Choroid plexus epithelial cell (primary cell): ENCODE measurements around the gene CABP1.

ENCODE experiments used
- DNase-seq: peaks from one replicate; pipeline ENCODE4 v3.0.0-alpha.2; 2010; ENCODE audit warnings: low read depth
- H3K4me3 ChIP-seq: 2 replicates; pipeline ENCODE4 v1.5.1; 2011; ENCODE audit warnings: low read depth, mild to moderate bottlenecking, control low read depth, low read length, moderate library complexity
- TF ChIP-seq, protein P1 (sequence below): conservative IDR thresholded peaks from 2 replicates; pipeline ENCODE4 v1.5.1; 2011; ENCODE audit warnings: low read depth, mild to moderate bottlenecking, control low read depth, inconsistent platforms, low read length, moderate library complexity

The CABP1 gene

DNA sequence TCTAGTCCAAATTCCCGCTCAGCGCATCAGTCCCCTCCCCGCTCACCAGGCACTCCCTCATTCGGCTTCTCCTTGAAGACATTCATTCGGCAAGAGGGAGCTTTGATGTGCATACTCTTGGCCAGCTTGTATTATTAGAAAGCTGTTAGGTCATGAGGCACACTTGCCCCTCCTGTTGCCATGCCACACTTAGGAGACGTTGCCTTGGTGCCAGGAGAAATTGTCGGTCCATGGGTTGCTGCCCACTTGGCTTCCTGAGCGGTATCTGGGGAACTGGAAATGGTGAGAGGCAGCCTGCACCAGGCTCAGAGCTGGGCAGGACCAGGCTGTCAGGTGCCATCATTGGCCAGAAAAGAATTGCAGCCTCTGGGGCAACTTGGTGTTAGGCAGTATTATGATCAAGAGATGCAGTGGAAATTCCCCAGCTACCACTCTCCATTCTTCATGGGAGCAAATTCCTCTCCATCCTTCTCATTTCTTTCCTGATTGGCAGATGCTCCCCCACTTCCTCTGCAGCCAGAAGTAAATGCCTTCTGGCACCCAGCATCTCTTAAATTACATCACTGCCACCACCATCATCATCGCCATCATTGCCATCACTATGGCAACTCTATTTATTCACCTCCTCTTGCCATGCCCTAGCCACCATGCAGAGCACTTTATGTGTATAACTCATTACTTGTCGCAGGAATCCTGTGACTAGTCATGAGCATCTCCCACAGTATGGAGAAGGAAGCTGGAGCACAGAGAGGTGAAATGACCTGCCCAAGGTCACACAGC is 12.4 kb downstream of the CABP1 start:
- TF ChIP-seq, protein P1, sequence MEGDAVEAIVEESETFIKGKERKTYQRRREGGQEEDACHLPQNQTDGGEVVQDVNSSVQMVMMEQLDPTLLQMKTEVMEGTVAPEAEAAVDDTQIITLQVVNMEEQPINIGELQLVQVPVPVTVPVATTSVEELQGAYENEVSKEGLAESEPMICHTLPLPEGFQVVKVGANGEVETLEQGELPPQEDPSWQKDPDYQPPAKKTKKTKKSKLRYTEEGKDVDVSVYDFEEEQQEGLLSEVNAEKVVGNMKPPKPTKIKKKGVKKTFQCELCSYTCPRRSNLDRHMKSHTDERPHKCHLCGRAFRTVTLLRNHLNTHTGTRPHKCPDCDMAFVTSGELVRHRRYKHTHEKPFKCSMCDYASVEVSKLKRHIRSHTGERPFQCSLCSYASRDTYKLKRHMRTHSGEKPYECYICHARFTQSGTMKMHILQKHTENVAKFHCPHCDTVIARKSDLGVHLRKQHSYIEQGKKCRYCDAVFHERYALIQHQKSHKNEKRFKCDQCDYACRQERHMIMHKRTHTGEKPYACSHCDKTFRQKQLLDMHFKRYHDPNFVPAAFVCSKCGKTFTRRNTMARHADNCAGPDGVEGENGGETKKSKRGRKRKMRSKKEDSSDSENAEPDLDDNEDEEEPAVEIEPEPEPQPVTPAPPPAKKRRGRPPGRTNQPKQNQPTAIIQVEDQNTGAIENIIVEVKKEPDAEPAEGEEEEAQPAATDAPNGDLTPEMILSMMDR, result no peak
- H3K4me3 ChIP-seq, result no peak overlapping the region
- DNase-seq, result no peak

DNA sequence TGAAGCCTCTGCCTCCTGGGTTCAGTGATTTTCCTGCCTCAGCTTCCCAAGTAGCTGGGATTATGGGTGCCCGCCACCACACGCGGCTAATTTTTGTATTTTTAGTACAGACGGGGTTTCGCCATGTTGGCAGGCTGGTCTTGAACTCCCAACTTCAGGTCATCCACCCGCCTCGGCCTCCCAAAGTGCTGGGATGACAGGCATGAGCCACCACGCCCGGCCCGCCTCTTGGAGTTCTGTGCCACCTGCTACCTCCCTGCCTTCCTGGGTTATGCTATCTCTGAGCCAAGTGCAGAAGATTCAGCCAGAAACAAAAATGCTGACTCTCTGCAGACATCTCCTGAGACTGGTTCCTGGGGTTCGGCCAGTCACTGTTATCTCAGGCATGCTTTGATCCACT is 13.2 kb downstream of the CABP1 start:
- no peak overlapping the region for H3K4me3 ChIP-seq
- DNase-seq, result no peak
- TF ChIP-seq, protein P1, result no peak

DNA sequence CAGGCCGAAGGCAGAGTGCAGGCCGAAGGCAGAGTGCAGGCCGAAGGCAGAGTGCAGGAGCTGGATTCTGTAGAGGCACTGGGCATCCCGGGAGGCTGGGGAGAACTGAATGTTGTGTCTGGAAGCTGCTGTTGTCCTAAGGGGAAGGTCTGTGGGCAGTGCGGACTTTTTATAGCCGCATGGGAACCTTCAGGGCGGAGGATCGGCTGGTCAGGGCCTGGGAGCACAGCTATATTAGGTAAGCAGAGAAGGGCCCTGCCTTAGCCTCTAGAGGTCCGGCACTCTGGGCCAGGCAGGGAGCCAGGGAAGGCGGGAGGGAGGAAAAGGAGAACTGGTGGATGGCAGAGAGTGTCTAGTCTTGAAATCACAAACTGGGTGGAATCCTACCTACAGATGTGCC is 14.2 kb downstream of the CABP1 start:
- no peak overlapping the region for H3K4me3 ChIP-seq
- TF ChIP-seq, protein P1, result no peak
- no peak for DNase-seq

DNA sequence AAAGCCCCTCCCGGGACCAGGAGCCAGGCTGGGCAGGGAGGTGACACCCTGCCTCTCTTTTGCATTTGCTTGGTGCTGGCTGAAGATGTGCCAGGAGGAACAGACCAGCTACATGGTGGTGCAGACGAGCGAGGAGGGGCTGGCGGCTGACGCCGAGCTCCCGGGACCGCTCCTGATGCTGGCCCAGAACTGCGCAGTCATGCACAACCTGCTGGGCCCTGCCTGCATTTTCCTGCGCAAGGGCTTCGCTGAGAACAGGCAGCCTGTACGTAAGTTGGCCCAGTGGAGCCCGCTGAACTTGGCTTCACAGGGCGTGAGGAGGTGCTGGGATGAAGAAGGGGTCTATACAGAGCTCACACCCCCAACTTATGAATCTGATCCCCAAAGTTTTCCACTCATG is 15.6 kb downstream of the CABP1 start:
- TF ChIP-seq, protein P1, result no peak
- DNase-seq, result no peak

DNA sequence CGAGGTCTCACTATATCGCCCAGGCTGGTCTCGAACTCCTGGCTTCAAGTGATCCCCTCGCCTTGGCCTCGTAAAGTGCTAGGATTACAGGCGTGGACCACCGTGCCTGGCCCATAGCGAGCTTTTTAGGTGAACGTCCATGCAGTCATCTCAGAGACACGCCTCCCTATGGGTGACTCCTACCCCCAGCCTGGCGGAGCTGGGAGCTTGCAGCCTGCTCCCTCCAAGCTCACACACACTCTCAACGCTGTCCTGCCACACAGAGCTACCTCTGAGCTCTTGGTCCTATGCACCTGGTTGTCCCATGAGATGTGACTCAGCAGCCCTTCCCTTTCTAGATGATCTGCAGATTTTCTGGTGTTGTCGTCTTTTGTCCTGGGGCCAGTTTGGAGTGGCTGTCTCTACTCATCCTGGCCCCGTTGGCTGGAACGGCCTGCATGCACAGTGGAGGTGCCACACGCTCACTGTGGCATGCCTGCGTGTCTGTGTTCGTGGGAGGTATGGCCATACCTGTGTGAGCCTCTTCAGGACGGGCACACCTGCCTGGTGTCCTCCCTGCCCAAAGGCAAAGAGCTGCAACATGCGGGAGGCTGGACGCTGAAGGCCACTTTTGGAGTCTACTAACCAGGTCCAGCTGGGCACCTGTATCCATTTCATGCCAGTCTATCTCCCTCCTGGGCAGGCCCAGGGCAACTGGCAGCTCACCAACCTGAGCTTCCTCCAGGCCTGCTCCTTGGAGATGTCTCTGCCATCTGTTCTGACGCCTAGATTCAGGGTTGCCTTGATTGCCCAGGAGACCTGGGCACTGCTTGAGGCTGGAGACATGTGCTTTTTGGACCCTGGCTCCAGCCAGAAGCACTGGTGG is 18.1 kb downstream of the CABP1 start:
- TF ChIP-seq, protein P1, result no peak
- no peak for DNase-seq
- no peak overlapping the region for H3K4me3 ChIP-seq

More for the DNA sequence above, 15.6 kb downstream of the CABP1 start:
- H3K4me3 ChIP-seq, result no peak overlapping the region

DNA sequence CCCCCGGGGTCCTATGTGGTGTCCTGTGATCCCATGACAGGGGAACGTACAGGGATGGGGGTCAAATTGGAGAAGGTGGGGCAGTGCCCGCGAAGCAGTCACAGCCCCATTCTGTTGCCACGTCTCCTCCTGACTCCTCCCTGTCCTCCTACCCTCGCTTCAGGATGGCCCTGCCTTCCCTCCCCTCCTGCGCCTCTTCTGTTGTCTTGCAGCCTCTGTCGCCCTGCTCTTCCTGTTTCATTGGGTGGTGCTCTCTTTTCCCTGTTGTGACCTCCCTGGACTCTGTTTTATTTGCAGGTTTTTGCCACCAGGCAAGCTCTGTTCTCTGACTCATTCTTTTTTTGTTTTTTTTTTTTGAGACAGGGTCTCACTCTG is 18.7 kb downstream of the CABP1 start:
- DNase-seq, result no peak
- H3K4me3 ChIP-seq, result no peak overlapping the region

More for the DNA sequence above, 18.7 kb downstream of the CABP1 start:
- TF ChIP-seq, protein P1, result no peak
